ENCODE measurements around the gene CYP26A1. TPM values are rescaled to one million over a fixed set of nuclear protein-coding genes. Genes with fewer than 3 reads are reported as not detected.

CYP26A1 gene
- total RNA-seq, 2 donors from 2014 or later: 5.6 TPM; not detected in 1

DNA sequence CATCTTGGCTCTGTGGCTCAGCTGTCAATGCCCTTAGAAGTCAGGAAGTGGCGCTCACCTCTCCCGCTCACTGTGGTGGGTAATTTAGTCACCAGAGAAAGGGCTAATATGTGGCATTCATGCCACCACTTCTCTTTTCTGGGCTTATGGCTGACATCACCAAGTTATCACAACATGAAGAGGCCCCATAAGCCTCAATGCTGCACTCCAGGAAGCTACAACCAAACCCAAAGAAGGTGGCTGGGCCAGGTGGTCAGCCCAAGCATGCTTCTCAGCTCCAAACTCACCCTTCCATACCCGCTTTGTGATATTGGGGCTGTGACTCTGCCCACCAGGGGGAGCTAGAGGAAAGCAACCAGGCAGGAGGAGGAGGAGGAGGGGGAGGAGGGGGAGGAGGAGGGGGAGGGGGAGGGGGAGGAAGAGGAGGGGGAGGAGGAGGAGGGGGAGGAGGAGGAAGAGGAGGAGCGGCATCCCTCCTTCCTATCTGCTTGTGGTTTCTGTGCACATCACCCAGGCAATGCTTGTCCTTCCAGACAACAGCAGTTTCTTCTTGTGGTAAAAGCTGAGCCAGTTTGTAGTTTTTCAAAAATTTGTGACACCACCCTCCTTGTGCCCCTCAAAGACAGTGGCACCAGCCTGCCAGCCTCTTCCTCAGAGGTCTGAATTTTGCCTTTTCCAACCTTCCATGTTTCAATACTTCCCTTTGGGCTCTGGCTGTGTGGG lies 42.1 kb downstream of the CYP26A1 start:
- Histone ChIP-seq H3K4me1 (no peaks in the 10 kb centered on the region), H3K36me3 (replicated peaks in 1 of 2; ENCODE audit: insufficient read depth in 1 of 2, low read depth in 2 of 2) (no peaks in the 10 kb centered on the region), H3K9me3 (no peaks in the 10 kb centered on the region), H3K27ac (no peak overlapping the region), H3K4me3 (no peak overlapping the region), H3K27me3 (no peaks in the 10 kb centered on the region)
- DNase-seq: peak; percentile 52 to 73 (median 64)
- intact Hi-C loops (cut with DNase I): no loop called here
- TF ChIP-seq, protein P1, sequence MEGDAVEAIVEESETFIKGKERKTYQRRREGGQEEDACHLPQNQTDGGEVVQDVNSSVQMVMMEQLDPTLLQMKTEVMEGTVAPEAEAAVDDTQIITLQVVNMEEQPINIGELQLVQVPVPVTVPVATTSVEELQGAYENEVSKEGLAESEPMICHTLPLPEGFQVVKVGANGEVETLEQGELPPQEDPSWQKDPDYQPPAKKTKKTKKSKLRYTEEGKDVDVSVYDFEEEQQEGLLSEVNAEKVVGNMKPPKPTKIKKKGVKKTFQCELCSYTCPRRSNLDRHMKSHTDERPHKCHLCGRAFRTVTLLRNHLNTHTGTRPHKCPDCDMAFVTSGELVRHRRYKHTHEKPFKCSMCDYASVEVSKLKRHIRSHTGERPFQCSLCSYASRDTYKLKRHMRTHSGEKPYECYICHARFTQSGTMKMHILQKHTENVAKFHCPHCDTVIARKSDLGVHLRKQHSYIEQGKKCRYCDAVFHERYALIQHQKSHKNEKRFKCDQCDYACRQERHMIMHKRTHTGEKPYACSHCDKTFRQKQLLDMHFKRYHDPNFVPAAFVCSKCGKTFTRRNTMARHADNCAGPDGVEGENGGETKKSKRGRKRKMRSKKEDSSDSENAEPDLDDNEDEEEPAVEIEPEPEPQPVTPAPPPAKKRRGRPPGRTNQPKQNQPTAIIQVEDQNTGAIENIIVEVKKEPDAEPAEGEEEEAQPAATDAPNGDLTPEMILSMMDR (IDR thresholded peaks at IDR 0.05): peak in 6 of 7 experiments; percentile 32 to 46 (median 37)
- TF ChIP-seq POLR2A (IDR thresholded peaks at IDR 0.05): no peak
- WGBS, 2 donors: 65 to 76% methylated on average over 3 to 4 of the region's 4 CpGs
- ATAC-seq: no peak

DNA sequence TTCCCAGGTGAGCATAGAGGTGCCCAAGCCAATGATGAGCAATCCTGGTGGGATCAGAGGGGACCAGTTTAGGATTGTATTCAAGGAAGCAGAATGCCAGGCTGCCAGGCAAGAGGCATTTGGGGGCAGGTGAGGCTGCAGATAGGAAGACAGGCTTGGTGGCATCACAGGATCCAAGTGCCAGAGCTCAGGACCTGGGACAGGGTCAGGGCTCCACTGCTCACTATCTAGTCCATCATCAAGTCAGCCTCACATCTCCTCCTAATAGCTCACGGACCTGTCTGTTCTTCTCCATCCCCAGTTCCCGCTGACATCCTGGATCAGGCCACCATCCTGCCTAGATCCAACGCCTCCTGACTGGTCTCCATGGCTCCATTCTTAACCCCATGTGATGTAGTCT lies 47.6 kb downstream of the CYP26A1 start:
- H3K9me3 ChIP-seq: peaks cover 0 to 6% (median 0%) of the 10 kb centered on the region in 3 donors
- intact Hi-C loops (cut with DNase I): no loop called here
- H3K36me3 ChIP-seq (replicated peaks in 1 of 2; ENCODE audit: insufficient read depth in 1 of 2, low read depth in 2 of 2): no peaks in the 10 kb centered on the region
- no peaks in the 10 kb centered on the region for H3K4me1 ChIP-seq
- 72 to 82% methylated on average over 3 of the region's 3 CpGs for WGBS, 2 donors
- H3K27me3 ChIP-seq: no peaks in the 10 kb centered on the region
- DNase-seq (no peak), ATAC-seq (no peak)
- TF ChIP-seq, protein P1 (IDR thresholded peaks at IDR 0.05): no peak
- no peak for TF ChIP-seq POLR2A (IDR thresholded peaks at IDR 0.05)
- H3K4me3 ChIP-seq: no peak overlapping the region
- H3K27ac ChIP-seq: no peak overlapping the region

DNA sequence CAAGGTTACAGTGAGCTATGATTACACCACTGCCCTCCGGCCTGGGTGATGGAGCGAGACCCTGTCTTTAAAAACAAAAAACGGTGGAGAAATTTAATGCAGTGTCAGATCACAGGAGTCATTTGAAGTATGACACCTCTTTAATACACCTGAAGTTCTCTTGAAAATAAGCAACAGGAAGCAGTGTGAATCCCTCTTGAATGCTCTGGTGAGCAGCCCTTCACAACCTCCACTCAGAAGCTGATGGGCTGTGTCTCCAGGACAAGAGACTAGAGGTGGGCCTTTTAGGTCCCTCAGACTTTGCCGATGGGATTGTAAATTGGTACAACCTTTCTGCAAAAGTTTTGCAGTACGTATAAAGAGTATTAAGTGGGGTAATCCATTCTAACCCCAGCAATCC lies 50.1 kb downstream of the CYP26A1 start:
- intact Hi-C loops (cut with DNase I): no loop called here
- no peaks in the 10 kb centered on the region for H3K27me3 ChIP-seq

DNA sequence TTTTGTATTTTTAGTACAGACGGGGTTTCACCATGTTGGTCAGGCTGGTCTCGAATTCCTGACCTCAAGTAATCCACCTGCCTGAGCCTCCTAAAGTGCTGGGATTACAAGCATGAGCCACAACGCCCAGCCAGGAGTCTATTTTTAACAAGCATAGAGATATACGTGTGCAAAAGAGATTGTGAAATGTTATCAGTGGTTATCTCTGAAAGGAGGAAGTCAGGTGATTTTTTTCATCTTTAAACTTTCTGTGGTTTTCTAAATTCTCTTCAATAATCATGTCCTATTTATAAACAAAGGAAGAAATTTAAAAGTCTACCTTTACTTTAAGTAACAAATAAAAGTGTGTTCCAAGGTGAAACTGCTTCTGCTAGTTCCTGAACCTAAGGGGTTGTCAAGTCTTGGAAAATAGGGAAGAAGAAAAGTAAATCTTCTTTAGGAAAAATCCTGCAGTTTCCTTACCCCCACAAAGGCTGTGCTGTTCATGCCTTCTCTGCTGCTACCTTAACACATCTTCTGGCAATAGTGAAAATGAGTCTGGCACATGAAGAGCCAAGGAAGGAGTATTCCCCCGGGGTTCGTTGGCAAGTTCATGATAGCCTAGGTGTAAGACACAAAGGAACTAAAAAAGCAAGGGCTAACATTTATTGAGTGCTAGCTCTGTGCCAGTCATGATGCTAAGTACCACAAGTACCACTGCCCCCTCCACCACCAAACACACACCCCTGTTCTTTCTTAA lies 51.1 kb downstream of the CYP26A1 start:
- DNase-seq (no peak), ATAC-seq (no peak)
- Histone ChIP-seq H3K4me1 (no peaks in the 10 kb centered on the region), H3K9me3 (peaks cover 0 to 20% (median 0%) of the 10 kb centered on the region in 3 donors), H3K4me3 (no peak overlapping the region), H3K27me3 (no peaks in the 10 kb centered on the region), H3K27ac (no peak overlapping the region), H3K36me3 (replicated peaks in 1 of 2; ENCODE audit: insufficient read depth in 1 of 2, low read depth in 2 of 2) (no peaks in the 10 kb centered on the region)
- intact Hi-C loops (cut with DNase I): no loop called here
- 48 to 55% methylated on average over 6 of the region's 6 CpGs for WGBS, 2 donors
- TF ChIP-seq, protein P1 (IDR thresholded peaks at IDR 0.05): no peak
- TF ChIP-seq POLR2A (IDR thresholded peaks at IDR 0.05): no peak

More for the DNA sequence above, 50.1 kb downstream of the CYP26A1 start:
- TF ChIP-seq, protein P1 (IDR thresholded peaks at IDR 0.05): no peak
- peaks cover 0 to 20% (median 0%) of the 10 kb centered on the region in 3 donors for H3K9me3 ChIP-seq
- H3K4me3 ChIP-seq: no peak overlapping the region
- H3K4me1 ChIP-seq: no peaks in the 10 kb centered on the region
- ATAC-seq (no peak), DNase-seq (no peak)
- WGBS, 2 donors: 82 to 86% methylated on average over 5 of the region's 5 CpGs
- H3K27ac ChIP-seq: no peak overlapping the region
- no peaks in the 10 kb centered on the region for H3K36me3 ChIP-seq (replicated peaks in 1 of 2; ENCODE audit: insufficient read depth in 1 of 2, low read depth in 2 of 2)
